ENCODE measurements around the gene GALK2.

The GALK2 gene

DNA sequence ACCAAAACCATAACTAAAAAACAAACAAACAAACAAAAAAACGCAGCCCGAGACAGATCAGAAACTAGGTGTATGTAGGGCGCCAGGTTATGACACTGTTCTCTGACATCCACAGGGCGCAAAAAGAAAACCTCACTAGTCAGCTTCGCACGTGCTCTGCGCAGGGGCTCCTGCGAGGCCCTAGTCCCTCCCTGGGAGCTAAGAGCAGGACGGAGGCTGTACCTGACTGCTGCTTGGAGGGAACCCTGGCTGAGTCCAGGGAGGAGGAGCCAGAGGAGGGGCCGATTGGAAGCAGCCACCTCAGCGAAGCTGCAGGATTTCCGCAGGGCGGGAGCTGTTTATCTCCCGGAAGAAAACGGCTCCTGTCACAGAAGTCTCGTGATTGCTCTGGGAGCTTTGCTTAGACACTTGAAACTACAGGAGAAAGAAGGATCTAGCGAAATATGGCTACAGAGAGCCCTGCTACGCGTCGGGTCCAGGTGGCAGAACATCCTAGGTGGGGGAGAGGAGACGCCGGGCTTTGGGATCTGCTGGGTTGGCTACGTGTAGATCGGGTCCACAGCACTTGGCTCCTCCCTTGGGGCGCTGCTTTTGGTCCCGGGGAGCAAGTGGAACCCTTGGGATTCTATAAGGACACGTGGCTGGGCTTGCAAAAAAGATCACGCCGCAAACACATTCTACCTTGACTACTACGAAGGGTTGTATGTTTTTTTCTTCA lies at the start of gene GALK2:
Gene GALK2, plus strand, starts transcription at position 368 of the 718 bp plus-strand sequence. Its CDS starts 76 bp downstream, at position 444.
- peak; percentile 82 for DNase-seq

DNA sequence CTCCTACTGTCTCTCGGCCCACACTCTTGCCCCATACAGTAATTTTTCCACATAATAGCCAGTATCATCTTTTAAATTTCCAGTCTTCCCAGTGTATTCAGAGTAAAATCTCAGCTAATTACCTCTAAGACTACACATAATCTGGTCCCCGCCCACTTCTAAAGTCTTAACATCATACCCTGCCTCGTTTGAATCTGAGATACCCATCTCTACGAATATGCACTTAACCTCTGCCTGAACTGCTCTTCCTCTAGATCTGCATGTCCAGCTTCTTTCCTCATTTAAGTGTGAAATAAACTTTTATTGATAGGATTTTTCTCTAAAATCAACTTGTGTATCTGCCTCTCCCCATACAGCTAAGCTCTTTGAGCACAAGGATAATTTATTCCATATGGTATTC lies 49.2 kb upstream of the GALK2 start:
- DNase-seq: no peak

DNA sequence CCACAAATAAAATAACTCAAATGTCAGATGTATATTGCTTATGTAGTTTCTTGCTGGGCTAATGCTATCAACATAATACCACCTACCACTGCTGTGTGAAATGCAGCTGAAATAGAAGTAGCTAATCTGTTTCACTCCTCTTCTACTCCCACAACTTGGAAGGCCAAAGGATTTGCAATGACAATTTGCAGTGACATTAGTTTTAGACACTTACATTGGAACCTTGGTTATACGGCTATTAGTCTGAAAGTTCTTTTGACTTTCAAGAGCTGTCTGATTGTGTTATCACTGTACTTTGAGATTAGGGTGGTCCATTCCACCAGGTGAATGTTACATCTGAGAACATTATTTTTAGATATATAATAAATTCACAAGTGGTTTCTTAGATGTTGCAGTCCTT lies 48.1 kb upstream of the GALK2 start:
- no peak for DNase-seq

DNA sequence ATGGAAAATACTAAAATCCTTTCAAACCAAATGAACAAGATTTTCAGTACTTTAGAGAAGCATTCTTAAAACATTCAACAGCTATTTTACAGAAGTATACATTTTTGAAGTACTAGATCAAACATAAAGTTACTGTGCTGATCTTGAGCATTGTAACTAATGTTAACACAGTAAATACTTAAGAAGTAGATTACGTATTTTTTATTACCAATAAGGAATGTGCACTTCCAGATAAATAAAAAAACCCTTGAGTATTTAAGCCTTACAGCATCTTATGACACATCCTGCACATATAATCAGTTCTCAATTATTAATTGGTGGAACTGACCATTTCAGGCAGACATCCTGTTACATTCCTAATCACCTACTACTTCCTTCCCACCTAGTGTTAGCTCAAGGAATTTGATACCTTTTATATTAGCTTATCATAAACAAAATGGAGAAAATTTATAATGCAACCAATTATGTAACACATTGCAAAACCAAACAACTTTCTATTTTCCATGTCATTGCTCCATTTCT lies 47.4 kb upstream of the GALK2 start:
- no peak for DNase-seq

DNA sequence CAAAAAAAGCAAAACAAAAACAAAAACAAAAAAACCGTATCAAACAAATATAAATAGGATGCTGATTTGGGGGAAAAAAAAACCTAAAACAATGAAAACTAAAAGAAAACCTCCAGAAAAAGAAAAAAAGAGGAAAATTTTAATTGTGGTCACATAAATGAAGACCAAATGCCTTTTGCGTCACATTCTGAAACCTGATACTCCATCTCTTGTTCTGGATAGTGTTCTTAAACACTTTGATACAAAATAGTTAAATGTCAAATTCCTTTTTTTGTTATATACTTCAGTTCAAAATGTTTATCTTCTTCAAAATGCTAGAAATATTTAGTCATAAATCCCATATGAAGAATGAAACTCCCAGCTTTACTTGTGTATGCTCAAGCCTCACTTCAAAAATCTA lies 45.7 kb upstream of the GALK2 start:
- no peak for DNase-seq

DNA sequence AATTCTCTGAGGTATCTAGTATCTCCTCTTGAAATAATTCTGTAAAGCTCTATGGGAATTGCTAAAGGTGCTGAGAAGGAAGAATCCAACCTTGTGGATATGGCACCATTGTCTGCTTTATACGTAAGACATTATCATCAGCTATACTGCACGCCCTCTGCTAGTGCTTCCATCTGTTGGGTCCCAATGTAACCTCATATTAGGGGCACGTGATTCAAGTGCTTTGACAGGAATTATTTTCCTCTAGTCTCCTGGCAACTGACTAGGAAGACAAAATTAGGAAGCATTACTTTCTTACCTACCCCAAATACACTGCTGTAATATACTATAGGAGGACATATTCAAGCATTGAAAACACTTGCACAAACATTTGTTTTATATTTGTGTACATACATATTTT lies 38.6 kb upstream of the GALK2 start:
- DNase-seq: no peak

DNA sequence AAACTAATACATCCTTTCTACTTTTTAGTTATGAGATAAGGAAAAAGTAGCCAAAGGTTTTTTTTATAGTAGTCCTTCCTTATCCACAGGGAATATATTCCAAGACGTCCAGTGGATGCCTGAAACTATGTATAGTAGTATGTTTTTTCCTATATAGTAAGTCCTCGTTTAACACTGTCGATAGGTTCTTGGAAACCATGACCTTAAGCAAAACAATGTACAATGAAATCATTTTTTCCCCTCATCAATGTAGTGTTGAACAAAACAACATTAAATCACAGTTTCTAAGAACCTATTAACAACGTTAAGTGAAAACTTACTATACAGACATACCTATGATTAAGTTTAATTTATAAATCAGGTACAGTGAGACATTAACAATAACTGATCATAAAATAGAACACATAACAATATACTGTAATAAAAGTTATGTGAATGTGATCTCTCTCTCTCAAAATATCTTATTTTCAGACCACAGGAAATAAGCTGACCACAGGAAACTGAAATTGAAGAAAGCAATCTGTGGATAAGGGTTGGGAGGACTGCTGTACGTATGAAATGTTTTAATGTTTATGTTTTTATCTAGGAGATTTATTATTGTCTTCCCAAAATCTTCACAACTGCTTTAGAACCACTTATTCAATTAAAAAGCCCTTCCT lies 35.2 kb upstream of the GALK2 start:
- no peak for DNase-seq

DNA sequence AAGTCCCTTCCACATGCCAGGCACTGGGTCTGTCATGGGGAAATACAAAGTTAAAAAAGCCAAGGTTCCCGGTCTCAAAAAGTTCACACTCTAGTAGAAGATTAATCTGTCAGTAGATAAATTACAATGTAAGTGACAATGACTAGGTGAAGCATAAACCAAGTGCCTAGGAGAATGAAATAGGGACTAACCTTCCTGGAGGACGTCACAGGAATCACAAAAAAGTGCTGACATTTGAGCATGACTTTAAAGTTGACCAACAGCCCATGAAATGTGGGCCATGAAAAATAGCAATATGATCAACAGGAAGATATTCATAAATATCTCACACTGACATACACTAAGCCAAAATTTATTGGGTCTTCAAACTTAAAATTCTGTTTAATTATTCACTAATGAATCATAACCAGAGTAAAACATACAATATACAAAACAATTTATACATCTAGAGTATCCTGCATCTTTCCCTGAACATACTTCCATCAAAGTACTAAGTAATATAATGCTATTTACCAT lies 34.6 kb upstream of the GALK2 start:
- no peak for DNase-seq

DNA sequence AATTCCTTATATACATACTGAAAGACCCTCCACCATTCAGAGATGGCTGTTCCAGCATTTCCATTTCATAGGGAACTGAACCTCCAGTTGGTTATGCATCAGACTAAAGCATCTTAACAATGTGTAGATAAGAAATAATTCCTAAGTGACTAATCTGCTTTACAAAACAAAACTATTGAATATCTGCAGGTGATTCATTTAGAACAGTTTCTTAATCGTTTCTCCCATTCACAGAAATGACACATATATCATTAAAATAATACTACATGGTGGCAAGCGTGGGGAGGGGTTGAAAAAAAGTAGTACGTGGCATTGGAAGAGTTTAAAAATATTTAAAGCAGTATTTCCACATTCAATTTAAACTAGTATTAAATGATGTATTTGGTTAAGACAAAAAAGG lies 34.1 kb upstream of the GALK2 start:
- no peak for DNase-seq

DNA sequence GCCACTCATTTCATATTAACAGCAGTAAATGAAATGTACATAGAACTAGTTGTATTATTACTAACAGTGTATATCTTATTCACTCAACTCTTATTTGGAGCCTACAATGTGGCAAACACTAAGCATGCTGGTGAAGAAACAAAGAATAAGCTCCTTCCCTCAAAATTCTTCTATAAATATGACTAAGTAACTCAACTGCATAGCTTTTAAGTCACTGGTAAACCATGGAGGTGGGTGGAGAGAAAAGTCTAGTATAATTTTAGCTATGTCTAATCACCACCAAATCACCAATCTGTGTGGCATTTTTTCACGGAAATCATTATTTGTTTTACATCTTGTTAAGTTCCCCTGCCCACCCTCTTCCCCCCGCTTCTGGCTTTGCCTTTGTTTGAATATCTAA lies 32.2 kb upstream of the GALK2 start:
- no peak for DNase-seq

DNA sequence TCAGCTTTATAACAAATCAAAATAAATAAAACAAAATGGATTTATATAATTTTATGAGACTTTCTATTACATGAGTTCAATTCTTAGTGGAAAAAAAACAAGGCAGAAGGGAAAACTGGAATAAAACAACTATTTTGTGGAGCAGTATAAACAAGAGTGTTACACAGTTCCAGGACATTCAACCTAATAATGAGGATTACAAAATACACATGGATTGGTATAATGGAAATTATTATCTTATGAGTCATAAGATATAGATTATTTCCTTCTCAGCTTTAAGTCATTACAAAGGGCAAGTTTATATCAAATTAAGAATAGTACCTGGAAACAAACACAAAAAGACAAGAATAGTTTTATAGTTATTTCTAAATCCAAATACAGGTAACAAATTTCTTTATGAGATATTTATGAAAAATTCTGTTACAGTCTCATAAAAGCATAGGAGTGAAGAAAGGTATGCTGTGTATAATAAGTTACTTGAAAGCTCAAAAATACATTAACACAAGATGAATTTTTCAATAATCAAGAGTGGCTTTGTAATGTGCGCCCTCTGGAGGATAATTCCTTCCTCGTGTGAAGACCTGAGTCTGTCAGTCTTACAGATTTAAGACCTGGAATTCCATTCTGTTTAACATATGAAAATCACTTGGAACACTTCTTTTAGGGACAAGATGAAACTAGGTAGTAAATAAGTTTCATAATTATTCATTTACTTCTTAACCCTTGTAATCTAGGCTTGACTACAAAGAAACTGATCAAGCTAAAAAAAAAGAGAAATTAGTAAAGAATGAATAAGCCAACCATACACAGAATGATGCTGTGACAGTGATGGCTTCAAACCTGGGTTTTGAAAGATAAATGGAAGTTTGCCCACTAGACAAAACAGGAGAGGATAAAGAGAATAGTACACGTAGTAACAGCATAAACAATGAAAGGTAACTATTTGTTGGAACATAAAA lies 24.1 kb upstream of the GALK2 start:
- no peak for DNase-seq

DNA sequence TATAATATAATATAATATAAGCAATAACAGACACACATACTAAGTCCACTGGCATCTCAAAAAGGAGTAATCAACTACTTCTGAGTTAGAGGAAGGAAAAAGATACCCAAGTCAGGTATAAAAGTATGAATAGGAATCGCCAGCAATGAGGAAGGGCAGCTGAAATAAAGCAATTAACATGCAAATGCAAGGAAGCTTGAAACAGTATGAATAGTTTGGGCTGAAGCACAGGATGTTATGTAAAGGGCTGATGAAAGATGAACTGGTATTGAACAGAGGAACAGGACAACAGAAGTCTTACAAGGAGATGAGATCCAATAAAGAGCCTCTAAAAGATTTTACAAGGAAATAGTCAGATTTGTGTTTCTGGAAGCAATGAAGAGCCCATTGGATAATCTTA lies 21.7 kb upstream of the GALK2 start:
- no peak for DNase-seq

DNA sequence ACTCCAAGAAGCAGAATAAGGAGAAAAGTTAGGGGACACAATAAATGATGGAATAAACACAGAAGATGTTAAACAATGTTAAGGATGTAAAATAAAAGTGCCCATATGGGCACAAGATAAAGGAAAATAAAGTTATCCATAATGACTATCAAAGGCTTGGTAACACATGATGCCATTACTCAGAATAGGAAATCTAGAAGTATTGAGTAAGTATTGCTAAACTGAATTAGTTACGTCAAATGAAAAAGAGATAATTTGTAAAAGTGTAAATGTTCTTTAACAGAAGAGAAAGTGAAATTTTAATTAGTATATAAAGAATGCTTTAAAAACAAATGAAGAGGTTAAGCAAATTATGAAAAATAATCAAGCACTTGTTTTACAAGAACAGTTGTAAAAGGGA lies 21.3 kb upstream of the GALK2 start:
- no peak for DNase-seq

DNA sequence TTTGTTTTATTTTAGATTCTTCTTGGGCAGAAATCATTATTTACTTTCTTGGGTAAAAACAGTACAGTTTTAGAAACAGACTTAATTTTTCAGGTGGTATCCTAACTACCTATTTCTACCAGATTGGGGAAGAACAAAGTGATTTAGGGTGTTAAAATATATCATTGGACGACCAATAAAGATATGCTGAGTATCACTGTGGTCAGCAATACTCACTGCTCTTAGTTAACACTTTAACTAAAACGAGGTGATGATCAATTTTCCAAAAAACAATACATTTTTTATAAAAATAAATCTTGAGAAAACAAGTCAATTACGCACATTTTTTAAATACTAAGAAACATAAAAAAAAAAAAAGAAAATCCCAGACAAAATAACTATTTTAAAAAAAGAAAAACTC lies 18.2 kb upstream of the GALK2 start:
- DNase-seq: no peak

DNA sequence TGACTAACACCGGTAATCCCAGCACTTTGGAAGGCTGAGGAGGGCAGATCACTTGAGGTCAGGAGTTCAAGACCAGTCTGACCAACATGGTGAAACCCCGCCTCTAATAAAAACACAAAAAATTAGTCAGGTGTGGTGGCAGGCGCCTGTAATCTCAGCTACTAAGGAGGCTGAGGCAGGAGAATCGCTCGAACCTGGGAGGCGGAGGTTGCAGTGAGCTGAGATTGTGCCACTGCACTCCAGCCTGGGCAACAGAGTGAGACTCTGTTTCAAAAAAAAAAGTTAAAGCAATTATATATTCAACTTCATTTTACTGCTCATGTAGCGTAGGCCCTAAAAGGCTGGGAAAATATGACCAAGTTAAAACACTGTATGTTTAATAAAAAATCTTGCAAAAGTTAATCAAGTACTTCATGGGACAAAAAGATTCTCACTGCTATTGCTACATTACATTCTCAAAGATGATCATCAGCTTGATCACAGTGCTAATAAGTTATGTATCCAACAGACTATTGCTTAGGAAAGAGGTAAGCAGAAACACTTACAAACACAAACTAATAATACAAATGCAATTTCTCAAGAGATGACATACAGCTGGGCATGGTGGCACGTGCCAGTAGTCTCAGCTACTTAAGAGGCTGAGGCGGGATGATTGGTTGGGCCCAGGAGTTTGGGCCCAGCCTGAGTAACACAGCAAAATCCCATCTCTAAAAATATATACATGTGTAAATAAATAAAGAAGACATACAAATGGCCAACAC lies 17.3 kb upstream of the GALK2 start:
- DNase-seq: no peak

DNA sequence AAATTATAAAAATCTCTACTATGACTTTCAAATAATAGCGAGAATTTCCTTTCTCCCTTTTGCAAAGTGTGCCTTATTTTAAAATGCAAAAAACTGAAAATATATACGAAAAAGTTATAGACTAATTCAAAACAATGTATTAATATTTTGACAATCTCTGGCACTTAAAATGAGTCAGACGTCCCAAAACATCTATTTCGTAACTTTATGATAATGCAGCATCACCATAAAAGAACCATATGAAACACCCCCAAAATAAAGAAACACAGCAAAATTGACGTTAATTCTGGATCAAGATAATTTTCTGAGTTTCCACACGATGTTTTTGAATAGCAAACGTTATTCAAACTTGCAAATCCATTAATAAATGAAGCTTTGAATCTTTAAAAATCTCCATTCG lies 15.7 kb upstream of the GALK2 start:
- DNase-seq: no peak

DNA sequence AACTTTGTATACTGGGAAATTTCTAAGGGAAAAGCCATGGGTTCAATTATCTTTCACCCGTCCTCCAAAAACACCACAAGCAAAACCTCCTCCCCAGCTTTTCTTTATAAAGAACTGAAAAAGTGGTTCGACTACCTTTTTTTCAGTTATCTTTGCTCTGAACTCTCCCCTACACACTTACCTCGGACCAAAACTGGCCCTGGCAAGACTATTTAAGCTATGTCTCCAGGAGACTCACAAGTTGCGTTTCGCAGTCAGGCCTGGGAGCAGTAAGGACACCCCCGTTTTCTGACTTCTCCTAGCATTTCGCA lies 15.3 kb upstream of the GALK2 start:
- DNase-seq: no peak

DNA sequence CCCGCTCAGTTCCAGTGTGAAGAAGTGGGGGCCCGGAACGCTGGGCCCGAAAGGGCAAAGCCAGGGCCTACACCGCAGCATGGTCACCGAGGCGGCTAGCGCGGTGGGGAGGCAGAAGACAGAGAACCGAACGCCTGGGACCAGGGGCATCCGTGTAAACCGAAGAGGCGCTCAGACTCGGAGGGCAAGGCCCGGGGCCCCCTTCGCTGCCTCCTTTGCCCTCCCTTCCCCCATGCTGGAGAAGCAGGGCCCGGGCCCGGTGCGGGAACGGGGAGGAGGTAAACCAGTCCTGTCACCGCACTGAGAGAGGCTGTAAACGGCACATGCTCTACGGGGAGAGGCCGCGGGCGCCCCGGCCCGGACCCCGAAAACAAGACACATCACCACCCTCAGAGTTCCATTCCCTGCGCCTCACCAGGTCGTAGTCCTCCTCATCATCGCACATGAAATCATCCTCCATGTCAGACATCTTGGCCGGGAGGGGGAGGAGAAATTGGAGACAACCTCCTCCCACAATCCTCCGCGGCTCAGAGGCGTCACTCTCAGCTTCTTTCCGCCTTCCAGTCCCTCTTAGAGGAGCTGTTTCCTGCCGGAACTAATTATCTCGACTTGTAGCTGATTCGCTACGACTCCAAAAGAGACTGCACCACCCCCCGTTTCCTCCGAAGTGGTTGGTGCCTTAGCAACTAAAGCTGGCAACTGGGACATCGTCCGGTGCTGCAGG lies 14.8 kb upstream of the GALK2 start, which contains the start of gene COPS2:
Gene COPS2, minus strand, starts transcription at position 490 of the 724 bp plus-strand sequence. Its CDS starts 21 bp downstream, at position 469.
- peak; percentile 96 for DNase-seq

DNA sequence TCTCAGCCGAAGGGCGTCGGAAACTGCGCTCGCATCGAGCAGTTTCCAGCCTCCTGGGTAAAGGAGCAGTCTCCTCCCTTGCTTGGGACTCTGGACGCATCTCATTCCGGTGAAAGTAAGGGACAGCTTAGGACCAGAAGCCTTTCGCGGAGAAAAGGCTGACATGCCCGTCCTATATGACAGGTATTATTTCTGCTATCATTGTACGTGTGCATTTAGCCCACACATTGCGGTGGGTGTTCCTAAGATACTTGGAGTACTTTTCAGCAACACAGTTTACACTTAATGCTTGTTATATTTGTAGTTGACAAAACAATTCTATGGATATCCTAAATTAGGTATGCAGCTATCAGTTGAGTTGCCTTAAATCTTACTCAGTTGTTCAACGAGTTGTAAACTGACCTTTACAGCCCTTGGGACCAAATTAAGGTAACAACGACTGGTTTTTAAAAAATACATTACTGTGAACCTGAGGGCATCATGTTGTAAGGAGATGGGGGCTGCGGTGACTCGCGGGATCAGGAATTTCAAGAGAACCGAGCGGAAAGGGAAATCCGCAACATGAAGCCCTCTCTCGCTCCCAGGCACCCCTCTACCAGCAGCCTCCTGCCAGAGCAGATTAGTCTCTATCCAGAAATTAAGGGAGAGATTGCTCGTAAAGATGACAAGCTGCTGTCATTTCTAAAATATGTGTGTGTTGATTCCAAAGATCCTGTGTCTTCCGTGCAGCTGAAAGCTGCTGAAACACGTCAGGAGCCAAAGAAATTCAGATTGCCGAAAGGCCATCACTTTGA lies 14.0 kb upstream of the GALK2 start:
- DNase-seq: no peak

DNA sequence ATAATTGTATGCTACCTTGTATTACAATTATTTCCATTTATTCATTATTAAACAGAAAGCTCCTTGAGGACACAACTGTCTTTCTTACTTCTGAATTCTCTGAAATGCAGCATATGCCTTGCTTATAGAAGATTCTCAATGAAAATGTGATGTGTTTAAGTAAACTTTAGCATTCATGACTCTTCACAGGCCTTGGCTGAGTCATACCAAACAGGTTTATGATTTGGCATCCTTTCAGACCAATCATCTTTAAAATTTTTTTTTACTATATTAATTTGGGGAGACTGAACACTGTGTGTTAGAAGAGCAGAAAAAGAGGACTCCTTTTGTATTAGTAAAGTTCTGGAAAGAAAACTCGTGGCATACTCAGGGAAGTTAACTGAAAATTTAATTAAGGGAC lies 6.4 kb upstream of the GALK2 start:
- no peak for DNase-seq

DNA sequence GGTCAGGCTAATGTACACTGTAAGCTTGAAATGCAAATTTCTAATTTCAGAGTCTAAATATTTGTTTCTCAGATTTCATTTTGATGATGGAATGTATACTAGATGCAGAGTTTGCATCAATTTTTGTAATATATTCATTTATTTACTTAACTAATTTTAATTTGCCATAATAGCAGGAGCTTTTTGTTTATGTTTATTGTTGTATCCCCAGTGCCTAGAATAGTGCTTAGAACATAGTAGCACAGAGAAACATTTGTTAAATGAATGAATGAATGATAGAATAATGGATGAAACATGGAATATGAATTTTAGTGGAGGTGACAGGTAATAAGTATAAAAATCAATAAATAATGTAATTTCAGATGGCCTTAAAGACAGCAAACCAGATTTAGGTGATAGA lies 5.2 kb upstream of the GALK2 start:
- DNase-seq: no peak
